HG03280 (cell line): ENCODE measurements around the gene ADI1.
"Not testable (repeated sequence)": the region's sequence is repeated elsewhere in the genome, so short reads cannot be mapped to it uniquely, and the experiment has no call there.

Experiments used
- ATAC-seq: cut with Tn5 transposase; IDR thresholded peaks from one replicate; pipeline ENCODE4 v1.9.1; 2021; ENCODE audit warnings: mild to moderate bottlenecking, moderate library complexity; ENCODE audit not compliant: unreplicated experiment

Gene ADI1

DNA sequence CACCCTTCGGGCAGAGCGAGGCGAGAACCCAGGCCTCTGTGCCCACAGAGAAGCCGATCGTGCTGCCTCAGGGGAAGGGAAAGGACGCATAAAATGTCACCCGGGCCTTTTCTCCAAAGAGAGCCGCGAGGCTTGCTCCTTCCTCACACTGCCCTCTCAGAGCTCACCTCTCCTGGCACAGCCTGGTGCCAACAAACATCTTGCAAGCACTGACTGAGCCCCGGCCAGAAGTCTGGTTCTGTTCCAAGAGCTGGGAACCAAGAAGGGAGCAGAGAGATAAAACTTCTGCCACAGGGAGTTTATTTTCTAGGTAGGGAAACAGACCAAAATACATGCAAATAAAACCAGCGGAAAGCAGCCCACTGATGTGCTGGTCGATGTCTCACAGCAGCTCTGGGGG, 13.6 kb upstream of the ADI1 start:
- ATAC-seq, result no peak

DNA sequence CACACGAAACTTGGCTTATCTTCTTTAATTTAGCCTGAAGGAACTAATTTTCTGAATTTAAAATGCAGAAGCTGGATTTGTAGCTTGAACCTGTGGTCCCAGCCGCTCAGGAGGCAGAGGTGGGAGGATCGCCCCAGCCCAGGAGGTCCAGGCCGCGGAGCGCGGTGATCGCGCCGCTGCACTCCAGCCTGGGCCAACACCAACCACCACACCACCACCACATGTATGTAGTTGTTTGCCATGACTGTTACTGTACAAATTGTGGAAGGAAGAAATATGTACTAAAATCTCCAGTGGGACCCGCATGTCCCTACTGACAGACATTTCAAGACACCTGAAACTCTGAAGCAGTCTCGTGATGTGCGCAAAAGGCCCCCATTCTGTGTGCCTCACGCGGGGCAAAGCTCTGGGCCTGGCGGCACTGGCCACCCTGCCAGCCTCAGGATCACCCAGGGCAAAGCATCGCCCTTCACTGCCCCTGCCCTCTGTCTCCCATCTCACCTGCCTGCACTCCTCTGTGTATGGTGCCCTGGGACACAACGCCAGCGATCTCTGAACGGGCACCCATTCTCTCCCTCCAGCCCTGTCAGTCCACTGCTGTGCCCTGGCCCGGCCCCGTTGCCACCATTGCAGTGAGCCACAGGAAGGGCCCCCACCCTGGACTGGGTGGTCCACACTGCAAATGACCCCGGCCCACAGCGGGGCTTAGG, 10.1 kb upstream of the ADI1 start:
- ATAC-seq, result no peak

DNA sequence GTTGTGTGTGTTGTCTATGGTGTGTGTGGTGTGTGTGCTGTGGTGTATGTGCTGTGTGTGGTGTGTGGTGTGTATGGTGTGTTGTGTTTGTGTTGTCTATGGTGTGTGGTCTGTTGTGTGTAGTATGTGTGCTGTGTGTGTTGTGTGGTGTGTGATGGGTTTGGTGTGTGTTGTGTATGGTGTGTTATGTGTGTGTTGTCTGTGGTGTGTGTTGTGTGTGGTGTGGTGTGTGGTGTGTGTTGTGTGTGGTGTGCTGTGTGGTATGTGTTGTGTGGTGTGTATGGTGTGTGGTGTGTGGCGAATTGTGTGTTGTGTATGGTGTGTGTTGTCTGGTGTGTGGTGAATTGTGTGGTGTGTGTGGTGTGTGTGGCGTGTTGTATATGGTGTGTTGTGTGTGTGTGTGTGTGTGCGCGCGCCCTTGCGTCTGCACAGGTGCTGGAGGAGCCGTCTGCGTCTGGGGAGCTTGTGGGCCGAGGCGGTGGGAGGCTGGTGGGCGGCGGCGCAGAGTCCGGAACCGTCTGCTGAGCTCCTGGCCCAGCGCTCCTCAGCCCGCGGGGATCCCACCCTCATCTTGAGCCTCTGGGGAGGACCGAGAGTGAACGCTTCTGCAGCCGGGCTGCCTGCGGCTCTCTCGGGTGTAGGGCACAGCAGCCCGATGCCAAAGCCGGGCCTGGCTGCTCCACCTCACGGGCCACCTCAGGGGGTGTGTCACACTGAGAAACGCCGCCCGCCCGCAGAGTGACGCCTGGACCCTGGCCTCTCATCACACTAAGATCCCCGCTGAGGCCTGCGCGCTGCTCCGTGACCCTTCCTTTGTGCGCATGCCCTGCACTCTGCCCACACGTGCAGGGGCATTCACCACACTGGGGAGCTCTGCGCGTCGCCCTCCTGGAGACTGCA, 8.8 kb upstream of the ADI1 start:
- ATAC-seq, result no peak

DNA sequence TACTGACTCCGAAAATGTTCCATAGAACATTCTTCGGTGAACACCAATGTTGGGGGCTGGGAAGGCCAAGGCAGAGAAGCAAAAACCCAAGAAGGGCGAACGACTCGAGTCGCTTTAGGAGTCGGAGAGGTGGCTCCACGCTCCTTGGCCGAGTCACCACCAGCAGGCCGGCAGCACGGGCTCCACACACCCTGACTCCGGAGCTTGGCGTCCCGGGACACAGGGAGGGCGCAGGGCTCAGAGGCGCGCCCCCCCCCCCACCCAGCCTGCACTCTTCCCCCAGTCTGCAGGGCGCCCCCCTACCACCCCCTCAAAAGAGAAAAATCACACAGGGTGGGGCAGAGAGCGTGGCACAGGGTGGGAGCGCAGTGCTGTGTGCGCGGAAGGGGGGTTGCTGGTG, 7.5 kb upstream of the ADI1 start:
- ATAC-seq, result no peak

DNA sequence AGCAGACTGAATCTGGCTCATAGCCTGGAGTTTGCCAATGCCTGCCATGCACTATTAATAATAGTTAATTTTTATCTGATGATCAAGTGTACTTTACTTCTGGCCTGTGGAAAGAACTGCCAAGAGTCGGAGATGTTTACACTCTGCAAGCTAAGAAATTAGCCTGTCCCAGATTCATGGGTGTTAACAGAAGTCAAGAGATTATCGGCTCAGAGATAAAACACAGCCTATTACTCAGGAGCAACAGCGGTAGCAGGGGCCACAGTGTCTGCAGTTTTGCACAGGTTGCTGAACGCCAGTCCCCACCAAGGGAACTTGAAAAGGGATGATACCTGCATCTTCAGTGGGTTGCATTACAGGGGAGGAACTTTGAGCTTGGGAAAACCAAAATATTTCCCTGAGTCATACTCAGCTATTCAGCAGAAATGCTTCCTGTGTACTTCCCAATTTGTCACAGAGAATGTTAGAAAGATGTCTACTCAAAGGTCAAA, 4.3 kb upstream of the ADI1 start:
- no peak for ATAC-seq

DNA sequence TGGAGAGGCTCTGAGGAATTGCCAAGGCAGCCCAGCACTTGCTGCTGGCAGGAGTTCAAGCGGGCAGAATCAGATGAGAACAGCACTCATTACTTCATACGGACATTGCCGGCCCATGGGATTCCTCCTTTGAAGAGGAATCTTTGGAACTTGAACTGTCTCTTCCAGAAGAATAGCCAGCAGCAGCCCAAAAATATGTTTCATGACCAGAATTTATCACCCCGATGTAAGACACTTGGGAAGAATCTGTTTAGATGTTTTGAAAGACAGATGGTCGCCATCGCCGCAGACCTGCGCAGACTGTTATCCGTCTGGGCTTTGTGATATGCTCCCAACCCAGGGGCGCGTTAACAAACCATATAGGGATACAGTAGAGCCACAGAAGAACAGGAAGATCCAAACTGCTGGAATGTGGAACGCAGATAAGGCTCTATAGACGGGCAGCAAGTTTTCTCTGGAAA, 3.7 kb upstream of the ADI1 start:
- no peak for ATAC-seq

DNA sequence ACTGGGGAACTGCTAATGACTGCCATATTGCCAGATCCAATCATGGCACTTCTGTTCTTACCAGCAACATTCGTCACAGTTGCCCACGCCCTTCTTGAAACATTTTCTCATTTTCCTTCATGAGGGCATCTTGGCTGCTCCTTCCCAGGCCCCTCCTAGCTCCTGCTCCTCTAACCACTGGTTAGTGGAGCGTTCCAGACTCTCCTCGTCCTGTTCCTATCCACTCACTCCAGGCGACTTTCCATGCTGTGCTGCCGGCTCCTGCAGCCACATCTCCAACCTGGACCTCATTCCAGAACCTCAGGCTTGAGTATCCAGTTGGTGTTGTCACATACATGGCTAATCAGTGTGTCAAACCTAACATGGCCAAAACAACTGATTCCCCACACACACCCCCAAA, 1.3 kb upstream of the ADI1 start:
- no peak for ATAC-seq

DNA sequence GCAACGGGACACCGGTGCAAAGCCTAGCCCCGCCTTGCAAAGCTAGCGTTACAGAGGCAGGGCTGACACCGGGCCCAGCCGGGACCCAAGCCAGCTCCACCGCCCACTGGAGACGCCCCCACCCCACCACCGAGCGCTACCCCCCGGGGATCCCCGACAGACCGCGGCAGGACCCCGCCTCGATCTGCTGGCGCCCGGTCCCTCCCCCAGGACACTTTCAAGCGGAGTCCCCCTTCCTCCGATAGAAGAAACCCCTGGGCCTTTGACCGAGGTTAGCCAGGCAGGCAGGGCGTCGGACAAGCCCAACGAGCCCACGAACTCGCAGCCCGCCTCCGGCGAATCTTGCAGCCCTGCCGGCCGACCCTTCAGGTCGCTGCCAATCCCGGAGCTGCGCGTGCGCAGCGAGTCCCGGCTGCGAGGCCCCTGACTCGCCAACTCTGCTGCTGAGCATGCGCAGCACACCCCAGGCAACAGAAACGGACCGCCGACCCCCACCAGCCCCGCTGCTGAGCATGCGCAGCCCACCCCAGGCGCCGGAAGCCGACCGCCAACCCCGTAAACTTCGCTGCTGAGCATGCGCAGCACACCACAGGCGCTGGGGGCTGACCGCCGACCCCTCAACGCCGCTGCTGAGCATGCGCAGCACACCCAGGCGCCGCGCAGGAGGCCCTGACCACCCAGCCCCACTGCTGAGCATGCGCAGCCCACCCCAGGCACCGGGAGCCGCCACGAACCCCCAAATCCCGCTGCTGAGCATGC, 656 bp downstream of the ADI1 start:
- ATAC-seq, result peak; percentile 82

DNA sequence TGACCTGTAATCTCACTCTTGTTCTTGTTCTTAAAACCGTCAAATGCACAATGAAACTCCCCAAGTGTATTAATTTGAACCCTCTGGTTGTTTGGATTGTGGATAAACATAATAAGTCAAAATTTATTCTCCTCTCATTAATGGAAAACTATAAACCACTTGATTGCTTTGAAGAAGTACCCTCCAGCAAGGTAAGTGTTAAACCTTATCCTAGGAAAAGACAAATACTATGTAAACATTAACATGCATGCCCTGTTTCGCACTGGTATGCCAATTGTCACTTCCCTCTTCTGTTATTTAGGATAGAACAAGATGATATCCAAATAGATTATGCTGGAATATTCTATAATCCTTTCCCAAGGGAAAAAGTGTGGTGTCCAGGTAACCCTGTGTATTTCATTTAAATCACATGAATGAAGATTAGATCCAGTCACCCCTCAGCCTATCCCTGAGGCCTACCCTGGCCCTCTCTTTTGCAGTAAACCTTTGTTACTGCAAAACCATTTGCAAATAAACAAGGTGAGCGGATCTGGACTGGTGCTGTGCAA, 1.3 kb downstream of the ADI1 start:
- ATAC-seq, result no peak

DNA sequence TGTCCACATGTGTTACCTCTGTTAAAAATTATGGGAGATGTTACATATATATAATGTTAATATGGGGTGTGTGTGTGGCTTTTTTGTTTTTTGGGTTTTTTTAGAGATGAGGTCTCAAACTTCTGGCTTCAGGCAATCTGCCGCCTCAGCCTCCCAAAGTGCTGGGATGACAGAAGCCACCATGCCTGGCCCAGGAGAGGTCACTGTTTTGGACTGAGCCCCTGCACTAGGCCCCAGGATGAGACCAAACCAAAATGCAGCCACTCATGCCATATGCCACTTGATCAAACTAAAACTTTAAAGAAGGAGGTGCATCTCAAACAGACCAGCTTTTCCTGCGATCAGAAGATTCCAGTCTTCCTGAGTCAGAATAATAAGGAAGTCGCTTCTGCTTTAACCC, 2.5 kb downstream of the ADI1 start:
- no peak for ATAC-seq

DNA sequence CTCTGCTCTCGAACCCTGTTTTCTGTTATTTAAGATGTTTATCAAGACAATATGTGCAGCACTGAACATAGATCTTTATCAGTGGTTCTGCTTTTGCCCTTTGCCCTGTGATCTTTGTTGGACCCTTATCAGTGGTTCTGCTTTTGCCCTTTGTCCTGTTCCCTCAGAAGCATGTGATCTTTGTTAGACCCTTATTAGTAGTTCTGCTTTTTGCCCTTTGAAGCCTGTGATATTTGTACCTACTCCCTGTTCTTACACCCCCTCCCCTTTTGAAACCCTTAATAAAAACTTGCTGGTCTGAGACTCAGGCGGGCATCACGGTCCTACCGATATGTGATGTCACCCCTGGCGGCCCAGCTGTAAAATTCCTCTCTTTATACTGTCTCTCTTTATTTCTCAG, 3.9 kb downstream of the ADI1 start:
- not testable (repeated sequence) for ATAC-seq

DNA sequence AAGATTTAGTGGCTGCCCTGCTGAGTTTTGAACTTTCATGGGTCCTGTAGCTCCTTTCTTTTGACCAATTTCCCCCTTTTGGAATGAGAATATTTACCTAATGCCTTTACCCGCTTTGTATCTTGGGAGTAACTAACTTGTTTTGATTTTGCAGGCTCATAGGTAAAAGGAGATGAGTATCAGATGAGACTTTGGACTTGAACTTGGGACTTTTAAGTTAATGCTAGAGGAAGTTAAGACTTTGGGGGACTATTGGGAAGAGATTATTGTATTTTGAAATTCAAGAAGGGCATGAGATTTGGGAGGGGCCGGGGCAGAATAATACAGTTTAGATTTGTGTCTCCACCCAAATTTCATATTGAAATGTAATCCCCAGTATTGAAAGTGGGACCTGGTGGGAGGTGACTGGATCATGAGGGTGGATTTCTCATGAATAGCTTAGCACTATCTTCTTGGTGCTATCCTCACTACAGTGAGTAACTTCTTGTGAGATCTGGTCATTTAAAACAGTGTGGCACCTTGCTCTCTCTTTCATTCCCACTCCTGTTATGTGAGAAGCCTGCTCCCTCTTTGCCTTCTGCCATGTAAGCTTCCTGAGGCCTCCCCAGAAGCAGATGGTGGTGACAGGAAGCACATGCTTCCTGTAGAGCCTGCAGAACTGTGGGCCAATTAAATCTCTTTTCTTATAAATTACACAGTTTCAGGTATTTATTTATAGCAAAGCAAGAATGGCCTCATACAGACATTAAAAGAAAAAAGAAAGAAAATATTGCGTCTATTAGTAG, 6.1 kb downstream of the ADI1 start:
- ATAC-seq, result no peak

DNA sequence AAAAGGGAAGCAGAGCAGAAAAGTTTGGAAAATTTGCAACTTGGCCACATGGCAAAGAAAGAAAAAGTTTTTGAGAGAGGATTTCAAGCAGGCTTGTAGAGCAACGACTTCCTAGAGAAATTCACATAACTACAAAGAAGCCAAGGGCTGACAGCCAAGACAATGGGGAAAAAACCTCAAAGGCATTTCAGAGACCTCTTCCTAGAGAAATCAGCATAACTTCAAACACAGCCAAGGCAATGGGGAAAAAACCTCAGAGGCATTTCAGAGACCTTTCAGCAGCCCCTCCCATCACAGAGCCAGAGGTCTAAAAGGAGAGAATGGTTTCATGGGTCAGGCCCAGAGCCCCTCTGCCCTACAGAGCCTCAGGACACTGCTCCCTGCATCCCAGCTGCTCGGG, 7.2 kb downstream of the ADI1 start:
- ATAC-seq, result no peak

DNA sequence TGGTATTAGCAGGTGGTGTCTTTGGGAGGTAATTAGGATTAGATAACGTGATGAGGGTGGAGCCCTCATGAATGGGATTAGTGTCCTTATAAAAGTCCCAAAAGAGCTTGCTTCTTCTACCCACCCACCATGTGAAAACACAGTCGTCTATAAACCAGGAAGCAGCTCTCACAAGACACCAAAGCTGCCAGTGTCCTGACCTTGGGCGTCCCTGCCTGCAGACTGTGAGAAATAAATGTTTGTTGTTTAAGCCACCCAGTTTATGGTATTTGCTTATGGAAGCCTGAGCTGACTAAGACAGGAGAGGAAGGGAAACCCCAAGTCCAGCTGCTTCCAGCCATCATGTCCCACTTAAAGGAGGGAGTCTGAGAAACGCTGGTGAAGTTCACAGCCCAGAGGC, 13.6 kb downstream of the ADI1 start:
- ATAC-seq, result no peak

DNA sequence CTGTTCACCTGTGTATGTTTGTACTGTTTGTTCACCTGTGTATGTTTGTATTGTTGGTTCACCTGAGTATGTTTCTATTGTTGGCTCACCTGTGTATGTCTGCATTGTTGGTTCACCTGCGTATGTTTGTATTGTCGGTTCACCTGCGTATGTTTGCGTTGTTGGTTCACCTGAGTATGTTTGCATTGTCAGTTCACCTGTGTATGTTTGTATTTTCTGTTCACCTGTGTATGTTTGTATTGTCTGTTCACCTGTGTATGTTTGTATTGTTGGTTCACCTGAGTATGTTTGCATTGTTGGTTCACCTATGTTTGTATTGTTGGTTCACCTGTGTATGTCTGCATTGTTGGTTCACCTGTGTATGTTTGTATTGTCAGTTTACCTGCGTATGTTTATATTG, 14.6 kb downstream of the ADI1 start:
- ATAC-seq, result no peak

DNA sequence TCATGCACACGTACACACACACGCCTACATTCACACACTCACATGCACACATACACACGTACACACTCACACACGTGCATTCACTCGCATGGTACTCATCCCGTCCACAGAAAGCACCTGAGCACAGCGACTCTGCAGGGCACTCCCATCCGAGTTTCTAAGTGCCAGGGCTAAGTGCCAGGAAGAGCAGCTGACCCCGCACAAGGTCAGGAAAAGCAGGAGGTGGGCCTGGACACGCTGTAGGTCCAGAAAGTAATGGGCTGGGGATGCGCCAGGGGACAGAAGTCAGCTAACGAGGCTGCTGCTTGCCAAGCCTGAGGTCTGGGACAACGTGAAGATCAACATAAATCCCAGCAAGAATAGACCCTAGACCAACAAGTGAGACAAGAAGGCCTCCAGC, 15.8 kb downstream of the ADI1 start:
- ATAC-seq, result no peak

DNA sequence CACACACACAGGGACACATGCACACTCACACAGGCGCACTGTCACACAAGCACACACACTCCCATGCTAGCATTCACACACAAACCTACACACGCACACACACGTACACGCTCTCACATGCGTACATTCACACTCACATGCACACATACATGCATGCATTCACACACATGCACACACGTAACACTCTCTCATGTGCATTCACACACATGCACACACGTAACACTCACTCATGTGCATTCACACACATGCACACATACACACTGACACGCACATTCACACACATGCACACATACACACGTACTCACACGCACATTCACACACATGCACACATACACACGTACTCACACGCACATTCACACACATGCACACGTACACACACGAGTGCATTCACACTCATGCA, 16.3 kb downstream of the ADI1 start:
- ATAC-seq, result no peak

DNA sequence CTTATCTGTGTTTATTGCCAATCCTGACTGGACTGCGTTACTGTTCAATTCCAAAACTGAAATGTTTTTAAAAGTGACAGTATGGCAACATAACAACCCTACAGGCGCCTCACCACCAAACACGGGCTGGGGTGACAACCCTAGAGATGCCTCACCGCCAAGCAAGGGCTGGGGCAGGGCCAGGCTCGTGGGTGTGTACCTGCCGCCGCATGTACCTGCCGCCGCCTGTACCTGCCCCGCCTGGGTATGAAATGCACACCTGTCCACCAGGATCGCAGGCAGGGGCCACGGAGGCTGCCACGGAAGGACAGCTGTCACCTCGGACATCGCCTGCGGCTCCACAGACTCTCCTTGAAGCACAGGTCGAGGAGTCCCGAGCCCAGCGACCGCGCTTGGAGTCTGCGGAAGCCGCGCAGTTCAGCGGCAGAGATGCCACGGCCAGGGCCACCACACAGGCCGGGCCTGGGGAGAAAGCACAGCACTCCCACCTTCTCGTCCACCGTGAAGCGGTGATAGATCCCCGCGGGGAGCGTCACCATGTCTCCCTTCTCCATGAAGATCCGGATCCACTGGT, 18.9 kb downstream of the ADI1 start:
- ATAC-seq, result no peak

DNA sequence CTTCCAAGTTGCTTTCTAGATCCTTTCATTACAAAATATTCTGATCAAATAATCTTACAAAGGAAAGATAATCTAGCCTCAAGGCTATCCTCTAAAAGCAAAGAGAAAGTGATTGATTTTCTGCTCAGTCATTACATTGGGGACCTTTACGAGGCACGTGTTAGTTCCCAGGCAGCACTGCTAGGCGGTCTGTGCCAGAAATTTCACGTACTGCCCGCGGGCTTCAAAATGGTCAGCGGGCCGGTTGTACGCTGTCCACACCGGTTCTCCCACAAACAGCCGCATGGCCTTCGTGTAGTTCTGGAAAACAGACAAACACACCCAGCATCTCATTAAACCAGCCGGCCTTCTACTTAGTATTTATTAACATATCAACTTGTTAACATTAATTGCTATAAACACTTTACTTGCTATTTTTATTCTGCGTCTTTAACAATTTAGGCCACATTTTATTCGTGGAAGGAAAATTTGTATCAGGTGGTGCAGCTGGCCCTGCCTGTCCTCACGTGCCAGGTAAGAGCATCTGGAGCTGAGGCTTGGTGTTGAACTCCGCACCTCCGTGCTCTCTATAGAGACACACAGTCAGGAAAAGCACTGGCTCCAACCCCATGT, 20.4 kb downstream of the ADI1 start:
- no peak for ATAC-seq

DNA sequence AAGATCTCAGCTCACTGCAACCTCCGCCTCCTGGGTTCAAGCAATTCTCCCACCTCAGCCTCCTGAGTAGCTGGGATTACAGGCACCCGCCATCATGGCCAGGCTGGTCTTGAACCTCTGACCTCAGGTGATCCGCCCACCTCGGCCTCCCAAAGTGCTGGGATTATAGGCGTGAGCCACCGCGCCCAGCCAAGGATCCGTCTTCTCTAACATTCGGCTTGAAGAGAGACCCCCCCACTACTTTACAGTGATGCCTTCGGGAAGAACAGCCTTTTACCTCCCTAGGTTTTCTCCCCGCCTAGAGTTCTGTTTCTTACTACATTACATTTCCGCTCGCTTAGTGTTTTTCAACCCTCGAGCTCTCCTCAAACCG, 22.6 kb downstream of the ADI1 start:
- not testable (repeated sequence) for ATAC-seq
